ENCODE measurements around the gene KLF5.

DNA sequence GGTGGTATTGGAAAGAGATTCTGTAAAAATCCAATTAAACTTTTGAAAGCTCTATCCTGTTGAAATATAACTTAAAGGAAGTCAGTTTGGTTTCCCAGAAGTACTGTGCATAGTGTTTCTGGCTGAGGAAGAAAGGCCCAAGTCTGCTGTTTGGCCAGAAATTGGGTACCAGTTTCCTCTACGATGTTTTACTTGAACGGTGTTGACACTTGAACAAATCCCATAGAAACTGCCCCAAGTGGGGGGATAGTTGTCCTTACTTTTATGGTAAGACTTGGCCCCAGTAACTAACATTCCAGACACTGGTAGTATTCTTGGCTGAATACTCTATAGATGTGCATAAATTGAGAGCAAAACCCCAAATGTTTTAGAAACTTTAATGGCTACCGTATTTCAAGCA lies 14.2 kb downstream of the KLF5 start:
- TF ChIP-seq, protein P1, sequence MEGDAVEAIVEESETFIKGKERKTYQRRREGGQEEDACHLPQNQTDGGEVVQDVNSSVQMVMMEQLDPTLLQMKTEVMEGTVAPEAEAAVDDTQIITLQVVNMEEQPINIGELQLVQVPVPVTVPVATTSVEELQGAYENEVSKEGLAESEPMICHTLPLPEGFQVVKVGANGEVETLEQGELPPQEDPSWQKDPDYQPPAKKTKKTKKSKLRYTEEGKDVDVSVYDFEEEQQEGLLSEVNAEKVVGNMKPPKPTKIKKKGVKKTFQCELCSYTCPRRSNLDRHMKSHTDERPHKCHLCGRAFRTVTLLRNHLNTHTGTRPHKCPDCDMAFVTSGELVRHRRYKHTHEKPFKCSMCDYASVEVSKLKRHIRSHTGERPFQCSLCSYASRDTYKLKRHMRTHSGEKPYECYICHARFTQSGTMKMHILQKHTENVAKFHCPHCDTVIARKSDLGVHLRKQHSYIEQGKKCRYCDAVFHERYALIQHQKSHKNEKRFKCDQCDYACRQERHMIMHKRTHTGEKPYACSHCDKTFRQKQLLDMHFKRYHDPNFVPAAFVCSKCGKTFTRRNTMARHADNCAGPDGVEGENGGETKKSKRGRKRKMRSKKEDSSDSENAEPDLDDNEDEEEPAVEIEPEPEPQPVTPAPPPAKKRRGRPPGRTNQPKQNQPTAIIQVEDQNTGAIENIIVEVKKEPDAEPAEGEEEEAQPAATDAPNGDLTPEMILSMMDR (IDR thresholded peaks at IDR 0.05): no peak
- TF ChIP-seq SMAD3 (CRISPR knock-in tag; IDR thresholded peaks at IDR 0.05; ENCODE audit: borderline replicate concordance) (no peak), TEAD1 (CRISPR knock-in tag; IDR thresholded peaks at IDR 0.05) (no peak), TEAD4 (CRISPR knock-in tag; IDR thresholded peaks at IDR 0.05) (no peak), ZNF121 (CRISPR knock-in tag; IDR thresholded peaks at IDR 0.05) (no peak), NR2C2 (CRISPR knock-in tag; IDR thresholded peaks at IDR 0.05) (no peak)
- TF ChIP-seq, protein P2, sequence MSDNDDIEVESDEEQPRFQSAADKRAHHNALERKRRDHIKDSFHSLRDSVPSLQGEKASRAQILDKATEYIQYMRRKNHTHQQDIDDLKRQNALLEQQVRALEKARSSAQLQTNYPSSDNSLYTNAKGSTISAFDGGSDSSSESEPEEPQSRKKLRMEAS (CRISPR knock-in tag; IDR thresholded peaks at IDR 0.05): no peak
- TF ChIP-seq, protein P3, sequence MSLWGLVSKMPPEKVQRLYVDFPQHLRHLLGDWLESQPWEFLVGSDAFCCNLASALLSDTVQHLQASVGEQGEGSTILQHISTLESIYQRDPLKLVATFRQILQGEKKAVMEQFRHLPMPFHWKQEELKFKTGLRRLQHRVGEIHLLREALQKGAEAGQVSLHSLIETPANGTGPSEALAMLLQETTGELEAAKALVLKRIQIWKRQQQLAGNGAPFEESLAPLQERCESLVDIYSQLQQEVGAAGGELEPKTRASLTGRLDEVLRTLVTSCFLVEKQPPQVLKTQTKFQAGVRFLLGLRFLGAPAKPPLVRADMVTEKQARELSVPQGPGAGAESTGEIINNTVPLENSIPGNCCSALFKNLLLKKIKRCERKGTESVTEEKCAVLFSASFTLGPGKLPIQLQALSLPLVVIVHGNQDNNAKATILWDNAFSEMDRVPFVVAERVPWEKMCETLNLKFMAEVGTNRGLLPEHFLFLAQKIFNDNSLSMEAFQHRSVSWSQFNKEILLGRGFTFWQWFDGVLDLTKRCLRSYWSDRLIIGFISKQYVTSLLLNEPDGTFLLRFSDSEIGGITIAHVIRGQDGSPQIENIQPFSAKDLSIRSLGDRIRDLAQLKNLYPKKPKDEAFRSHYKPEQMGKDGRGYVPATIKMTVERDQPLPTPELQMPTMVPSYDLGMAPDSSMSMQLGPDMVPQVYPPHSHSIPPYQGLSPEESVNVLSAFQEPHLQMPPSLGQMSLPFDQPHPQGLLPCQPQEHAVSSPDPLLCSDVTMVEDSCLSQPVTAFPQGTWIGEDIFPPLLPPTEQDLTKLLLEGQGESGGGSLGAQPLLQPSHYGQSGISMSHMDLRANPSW (CRISPR knock-in tag; conservative IDR thresholded peaks at IDR 0.05; ENCODE audit: low read depth): no peak
- TF ChIP-seq, protein P4, sequence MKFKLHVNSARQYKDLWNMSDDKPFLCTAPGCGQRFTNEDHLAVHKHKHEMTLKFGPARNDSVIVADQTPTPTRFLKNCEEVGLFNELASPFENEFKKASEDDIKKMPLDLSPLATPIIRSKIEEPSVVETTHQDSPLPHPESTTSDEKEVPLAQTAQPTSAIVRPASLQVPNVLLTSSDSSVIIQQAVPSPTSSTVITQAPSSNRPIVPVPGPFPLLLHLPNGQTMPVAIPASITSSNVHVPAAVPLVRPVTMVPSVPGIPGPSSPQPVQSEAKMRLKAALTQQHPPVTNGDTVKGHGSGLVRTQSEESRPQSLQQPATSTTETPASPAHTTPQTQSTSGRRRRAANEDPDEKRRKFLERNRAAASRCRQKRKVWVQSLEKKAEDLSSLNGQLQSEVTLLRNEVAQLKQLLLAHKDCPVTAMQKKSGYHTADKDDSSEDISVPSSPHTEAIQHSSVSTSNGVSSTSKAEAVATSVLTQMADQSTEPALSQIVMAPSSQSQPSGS (CRISPR knock-in tag; IDR thresholded peaks at IDR 0.05; ENCODE audit: borderline replicate concordance, low read depth): no peak

Data from WTC11 (cell line).